HT1080 (cell line): ENCODE results near the gene PIGS. TPM values are rescaled to one million over a fixed set of nuclear protein-coding genes. Genes with fewer than 3 reads are reported as not detected.
A peak's percentile ranks its signal among the peaks of the same experiment; 100 is the strongest.

ENCODE experiments used
- DNase-seq: peaks from one replicate; pipeline ENCODE4 v3.0.0-alpha.2; 2015; ENCODE audit warnings: low read depth
- total RNA-seq: library from RNA; depleted of rRNA; stranded (reverse); fragments of >200 nt; shearing (Covaris generic); gene quantifications from 2 replicates; pipeline ENCODE4 v1.2.3, GENCODE V29; 2014

PIGS gene
- total RNA-seq, 1 experiment from 2014 or later: 43.0 TPM

- DNase-seq: no peak
Observed at GRCh38 chr17:28551421-28552175, 19.7 kb downstream of the PIGS start.

GRCh38 chr17:28550858-28551257 is 20.5 kb downstream of the PIGS start:
- no peak for DNase-seq

- no peak for DNase-seq
Observed at GRCh38 chr17:28549236-28550132, 21.8 kb downstream of the PIGS start.

- DNase-seq: no peak
Observed at GRCh38 chr17:28548417-28549130, 22.8 kb downstream of the PIGS start.

GRCh38 chr17:28547623-28548416 is 23.5 kb downstream of the PIGS start:
- DNase-seq: peak; percentile 75

GRCh38 chr17:28547096-28547622 is 24.2 kb downstream of the PIGS start:
- DNase-seq: no peak

- no peak for DNase-seq
Observed at GRCh38 chr17:28545787-28546415, 25.4 kb downstream of the PIGS start.

GRCh38 chr17:28545141-28545503 is 26.2 kb downstream of the PIGS start:
- no peak for DNase-seq

- no peak for DNase-seq
Observed at GRCh38 chr17:28544402-28545140, 26.8 kb downstream of the PIGS start.

- no peak for DNase-seq
Observed at GRCh38 chr17:28541439-28541838, 29.9 kb downstream of the PIGS start.

- no peak for DNase-seq
Observed at GRCh38 chr17:28540231-28540630, 31.1 kb downstream of the PIGS start.

- DNase-seq: no peak
Observed at GRCh38 chr17:28538296-28538895, 32.9 kb downstream of the PIGS start.

- no peak for DNase-seq
Observed at GRCh38 chr17:28537219-28537610, 34.1 kb downstream of the PIGS start.

GRCh38 chr17:28536532-28537218 is 34.6 kb downstream of the PIGS start:
- no peak for DNase-seq

GRCh38 chr17:28534740-28535375 is 36.5 kb downstream of the PIGS start:
- DNase-seq: no peak

- no peak for DNase-seq
Observed at GRCh38 chr17:28533091-28533807, 38.1 kb downstream of the PIGS start.
